Osteoblast (primary cell): ENCODE data around the gene CSK. TPM values are rescaled to one million over a fixed set of nuclear protein-coding genes. Genes with fewer than 3 reads are reported as not detected.

Experiments
- DNase-seq: peaks from one replicate; pipeline ENCODE4 v3.0.0; 2011; ENCODE audit warnings: low spot score, mixed read lengths; ENCODE audit not compliant: insufficient read length; ENCODE audit errors: missing footprints
- H2AFZ ChIP-seq: 2 replicates; pipeline ENCODE4 v1.6.0; 2011; ENCODE audit warnings: mild to moderate bottlenecking, low read length
- H3K27ac ChIP-seq: 2 replicates; pipeline ENCODE4 v1.5.1; 2011; ENCODE audit warnings: mild to moderate bottlenecking, low read depth, low read length, moderate library complexity
- H3K27me3 ChIP-seq: 2 replicates; pipeline ENCODE4 v1.6.0; 2012; ENCODE audit warnings: mild to moderate bottlenecking, control low read depth, inconsistent platforms, low read length, moderate library complexity; ENCODE audit not compliant: insufficient read depth
- H3K36me3 ChIP-seq: 2 replicates; pipeline ENCODE4 v1.5.1; 2011; ENCODE audit warnings: mild to moderate bottlenecking, low read length, control low read depth, moderate library complexity; ENCODE audit not compliant: insufficient read depth
- H3K4me1 ChIP-seq: 2 replicates; pipeline ENCODE4 v1.5.1; 2011; ENCODE audit warnings: mild to moderate bottlenecking, low read length, control low read depth, moderate library complexity; ENCODE audit not compliant: insufficient read depth
- H3K4me2 ChIP-seq: 2 replicates; pipeline ENCODE4 v1.6.0; 2011; ENCODE audit warnings: mild to moderate bottlenecking, low read length; ENCODE audit not compliant: insufficient read depth
- H3K4me3 ChIP-seq: fragments of 200-600 bp; sonication (generic); 3 replicates; pipeline ENCODE4 v1.5.1; 2012; ENCODE audit warnings: mild to moderate bottlenecking, low read length, inconsistent platforms; ENCODE audit not compliant: insufficient read depth
- H3K79me2 ChIP-seq: 2 replicates; pipeline ENCODE4 v1.6.0; 2012; ENCODE audit warnings: mild to moderate bottlenecking, low read length, control low read depth, inconsistent platforms; ENCODE audit not compliant: insufficient read depth
- H3K9me3 ChIP-seq: 2 replicates; pipeline ENCODE4 v1.5.1; 2011; ENCODE audit warnings: low read depth, low read length, control low read depth
- H4K20me1 ChIP-seq: 2 replicates; pipeline ENCODE4 v1.6.0; 2012; ENCODE audit warnings: mild to moderate bottlenecking, low read length, control low read depth; ENCODE audit not compliant: insufficient read depth
- total RNA-seq: library from RNA; depleted of rRNA; stranded (reverse); fragments of >200 nt; gene quantifications from 2 replicates; pipeline ENCODE4 v1.2.3, GENCODE V29; 2012
- TF ChIP-seq, protein P1 (sequence below): IDR thresholded peaks from 2 replicates; pipeline ENCODE4 v1.5.1; 2011; ENCODE audit warnings: mild to moderate bottlenecking, low read depth, low read length, moderate library complexity; ENCODE audit errors: extremely low read depth

Gene CSK
- total RNA-seq, 1 donor: 31.5 TPM

DNA sequence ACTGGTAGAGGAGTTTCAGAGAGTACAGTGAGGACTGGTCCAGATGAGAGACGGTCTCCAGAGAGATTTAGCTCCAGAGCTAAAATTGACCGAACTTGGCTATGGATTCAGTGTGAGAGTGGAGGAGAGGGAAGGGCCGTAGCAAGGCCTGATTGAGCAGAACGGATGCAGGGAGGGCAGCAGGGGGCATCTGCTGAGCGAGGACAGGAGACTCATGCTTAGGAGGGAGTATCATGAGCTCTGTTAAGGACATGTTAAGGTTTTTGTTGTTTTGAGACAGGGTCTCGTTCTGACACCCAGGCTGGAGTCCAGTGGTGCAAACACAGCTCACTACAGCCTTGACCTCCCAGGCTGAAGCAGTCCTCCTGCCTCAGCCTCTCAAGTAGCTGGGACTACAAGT, 23.1 kb downstream of the CSK start:
- TF ChIP-seq, protein P1, sequence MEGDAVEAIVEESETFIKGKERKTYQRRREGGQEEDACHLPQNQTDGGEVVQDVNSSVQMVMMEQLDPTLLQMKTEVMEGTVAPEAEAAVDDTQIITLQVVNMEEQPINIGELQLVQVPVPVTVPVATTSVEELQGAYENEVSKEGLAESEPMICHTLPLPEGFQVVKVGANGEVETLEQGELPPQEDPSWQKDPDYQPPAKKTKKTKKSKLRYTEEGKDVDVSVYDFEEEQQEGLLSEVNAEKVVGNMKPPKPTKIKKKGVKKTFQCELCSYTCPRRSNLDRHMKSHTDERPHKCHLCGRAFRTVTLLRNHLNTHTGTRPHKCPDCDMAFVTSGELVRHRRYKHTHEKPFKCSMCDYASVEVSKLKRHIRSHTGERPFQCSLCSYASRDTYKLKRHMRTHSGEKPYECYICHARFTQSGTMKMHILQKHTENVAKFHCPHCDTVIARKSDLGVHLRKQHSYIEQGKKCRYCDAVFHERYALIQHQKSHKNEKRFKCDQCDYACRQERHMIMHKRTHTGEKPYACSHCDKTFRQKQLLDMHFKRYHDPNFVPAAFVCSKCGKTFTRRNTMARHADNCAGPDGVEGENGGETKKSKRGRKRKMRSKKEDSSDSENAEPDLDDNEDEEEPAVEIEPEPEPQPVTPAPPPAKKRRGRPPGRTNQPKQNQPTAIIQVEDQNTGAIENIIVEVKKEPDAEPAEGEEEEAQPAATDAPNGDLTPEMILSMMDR: no peak
- no peak overlapping the region for H3K4me3 ChIP-seq
- H3K79me2 ChIP-seq: peaks cover 1% of the 10 kb centered on the region
- peaks cover 38% of the 10 kb centered on the region for H3K36me3 ChIP-seq
- no peak overlapping the region for H3K27ac ChIP-seq
- no peak overlapping the region for H3K4me2 ChIP-seq
- peaks cover 8% of the 10 kb centered on the region for H3K4me1 ChIP-seq
- H2AFZ ChIP-seq: no peak overlapping the region
- peaks cover 11% of the 10 kb centered on the region for H4K20me1 ChIP-seq
- H3K9me3 ChIP-seq: no peaks in the 10 kb centered on the region
- DNase-seq: no peak
- H3K27me3 ChIP-seq: no peaks in the 10 kb centered on the region

DNA sequence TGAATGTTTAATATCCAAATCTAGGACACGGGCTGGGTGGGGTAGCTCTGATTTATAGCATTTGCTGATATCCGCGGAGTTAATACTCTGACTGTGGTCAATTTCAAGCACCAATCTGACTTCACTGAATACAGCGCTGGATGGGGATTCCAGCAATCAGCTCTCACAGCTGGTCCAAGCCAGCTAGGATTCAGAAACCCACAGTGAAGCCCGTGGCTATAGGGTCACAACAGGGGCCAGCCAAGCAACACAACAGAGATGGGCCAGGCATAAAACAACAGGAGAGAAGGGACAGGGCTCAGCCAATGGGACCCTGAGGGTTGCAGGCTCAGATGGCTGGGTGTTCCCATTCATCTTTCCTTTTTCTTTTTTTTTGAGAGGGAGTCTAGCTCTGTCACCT, 25.4 kb downstream of the CSK start:
- Histone ChIP-seq H3K27me3 (no peaks in the 10 kb centered on the region), H3K4me3 (no peak overlapping the region), H3K27ac (no peak overlapping the region), H2AFZ (no peak overlapping the region), H3K9me3 (no peaks in the 10 kb centered on the region), H3K4me2 (no peak overlapping the region), H3K4me1 (peaks cover 6% of the 10 kb centered on the region), H3K79me2 (no peaks in the 10 kb centered on the region), H3K36me3 (peaks cover 19% of the 10 kb centered on the region), H4K20me1 (no peaks in the 10 kb centered on the region)
- TF ChIP-seq, protein P1: no peak
- peak; percentile 80 for DNase-seq

DNA sequence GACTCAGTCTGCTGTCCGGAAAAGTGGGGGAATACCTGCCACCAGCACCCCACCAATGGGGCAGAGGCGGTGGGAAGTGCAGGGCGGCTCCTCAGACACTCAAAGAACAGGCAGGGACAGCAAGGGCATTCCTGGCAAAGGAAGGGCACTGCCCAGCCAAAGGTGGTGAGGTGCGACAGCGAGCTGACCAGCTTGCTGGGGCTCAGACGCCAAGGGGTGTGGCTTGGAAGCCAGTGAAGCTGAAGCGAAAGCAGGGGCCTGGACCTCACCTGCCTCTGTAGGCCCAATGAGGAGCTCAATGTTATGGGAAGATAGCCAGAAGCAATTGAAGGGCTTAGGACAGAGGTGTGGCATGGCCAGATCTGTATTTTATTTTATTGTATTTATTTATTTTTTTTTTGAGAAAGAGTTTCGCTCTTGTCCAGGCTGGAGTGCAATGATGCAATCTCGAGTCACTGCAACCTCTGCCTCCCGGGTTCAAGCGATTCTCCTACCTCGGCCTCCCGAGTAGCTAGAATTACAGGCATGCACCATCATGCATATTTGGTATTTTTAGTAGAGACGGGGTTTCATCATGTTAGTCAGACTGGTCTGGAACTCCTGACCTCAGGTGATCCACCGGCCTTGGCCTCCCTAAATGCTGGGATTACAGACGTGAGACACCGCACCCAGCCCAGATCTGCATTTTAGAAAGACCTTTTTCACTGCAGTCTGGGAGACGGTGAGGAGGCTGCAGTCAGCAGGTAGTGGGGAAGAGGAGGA, 26.4 kb downstream of the CSK start:
- Histone ChIP-seq H4K20me1 (no peaks in the 10 kb centered on the region), H3K79me2 (no peaks in the 10 kb centered on the region), H3K27me3 (no peaks in the 10 kb centered on the region), H3K4me1 (peaks cover 6% of the 10 kb centered on the region), H3K4me2 (no peak overlapping the region), H3K36me3 (peaks cover 9% of the 10 kb centered on the region), H3K9me3 (no peaks in the 10 kb centered on the region), H2AFZ (no peak overlapping the region), H3K27ac (no peak overlapping the region), H3K4me3 (no peak overlapping the region)
- peak; percentile 46 for DNase-seq
- TF ChIP-seq, protein P1: no peak

DNA sequence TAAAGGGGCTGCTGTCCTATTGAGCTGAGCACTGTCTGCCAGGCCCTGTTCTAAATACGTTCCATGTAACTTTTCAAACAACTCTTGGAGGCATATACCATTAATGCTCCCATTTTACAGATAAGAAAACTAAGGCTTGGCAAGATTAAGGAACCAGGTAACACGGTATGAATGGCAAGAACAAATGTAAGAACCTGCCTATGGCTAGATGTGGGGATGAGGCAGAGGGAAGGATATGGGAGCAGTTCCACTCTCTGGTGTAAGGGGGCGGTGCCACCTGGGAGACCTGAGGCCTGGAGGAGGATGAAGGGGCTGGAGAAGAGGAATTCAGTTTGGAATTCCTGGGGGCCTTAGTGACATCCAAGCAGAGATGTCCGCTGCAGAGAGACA, 27.0 kb downstream of the CSK start:
- H3K4me2 ChIP-seq: no peak overlapping the region
- no peak overlapping the region for H3K27ac ChIP-seq
- TF ChIP-seq, protein P1: no peak
- H3K4me3 ChIP-seq: no peak overlapping the region
- H3K79me2 ChIP-seq: no peaks in the 10 kb centered on the region
- H3K4me1 ChIP-seq: peaks cover 6% of the 10 kb centered on the region
- H3K9me3 ChIP-seq: no peaks in the 10 kb centered on the region
- no peaks in the 10 kb centered on the region for H4K20me1 ChIP-seq
- DNase-seq: peak; percentile 15
- no peaks in the 10 kb centered on the region for H3K27me3 ChIP-seq
- H2AFZ ChIP-seq: no peak overlapping the region
- H3K36me3 ChIP-seq: peaks cover 5% of the 10 kb centered on the region
